Colonic mucosa (tissue), 4 donors: ENCODE data around the gene SLC38A7. TPM values are rescaled to one million over a fixed set of nuclear protein-coding genes. Genes with fewer than 3 reads are reported as not detected.
"Not testable (repeated sequence)": the region's sequence is repeated elsewhere in the genome, so short reads cannot be mapped to it uniquely, and the experiment has no call there.

Experiments
- DNase-seq: peaks from one replicate; pipeline ENCODE4 v3.0.0-alpha.2; 2020
- H3K27ac ChIP-seq: fragments of 200-600 bp; one replicate; pipeline ENCODE4 v1.8.0; 2021
- H3K27me3 ChIP-seq: fragments of 200-600 bp; one replicate; pipeline ENCODE4 v1.8.0; 2021
- H3K36me3 ChIP-seq: fragments of 200-600 bp; one replicate; pipeline ENCODE4 v1.8.0; 2021
- H3K4me1 ChIP-seq: fragments of 200-600 bp; one replicate; pipeline ENCODE4 v1.8.0; 2021; ENCODE audit warnings: mild to moderate bottlenecking
- H3K4me3 ChIP-seq: fragments of 200-600 bp; one replicate; pipeline ENCODE4 v1.8.0; 2021
- H3K9ac ChIP-seq, 2 donors: one replicate each; pipeline ENCODE4 v1.7.0; 2013; ENCODE audit warnings: control low read depth in 2 of 2, low read depth in 2 of 2, low read length in 2 of 2
- H3K9me3 ChIP-seq: fragments of 200-600 bp; one replicate; pipeline ENCODE4 v1.8.0; 2021
- CTCF ChIP-seq: fragments of 200-600 bp; IDR thresholded peaks from one replicate; pipeline ENCODE4 v1.8.0; 2022; ENCODE audit warnings: antibody characterized with exemption, mild to moderate bottlenecking
- intact Hi-C: fragments of 100-400 bp; cut with DNase I; formaldehyde crosslinking; loops from one replicate; pipeline ENCODE4 v1.14.1; 2022
- total RNA-seq, 2 donors: library from RNA; stranded (reverse); fragmentation: NEBNext Ultra II Directional in 1 of 2; extraction: Animal tissue kit (Norgen Biotek cat#: 25700) in 1 of 2; gene quantifications; one replicate each; pipeline ENCODE4 v1.2.1, GENCODE V29; 2021
- donor health status: healthy.
- donor health status: DM: no; HTN: no; CAD: no.
- donor health status: DM: no; HTN: no; CAD: no.

Gene SLC38A7
- total RNA-seq, 2 donors from 2014 or later: 10.8 to 15.5 TPM

DNA sequence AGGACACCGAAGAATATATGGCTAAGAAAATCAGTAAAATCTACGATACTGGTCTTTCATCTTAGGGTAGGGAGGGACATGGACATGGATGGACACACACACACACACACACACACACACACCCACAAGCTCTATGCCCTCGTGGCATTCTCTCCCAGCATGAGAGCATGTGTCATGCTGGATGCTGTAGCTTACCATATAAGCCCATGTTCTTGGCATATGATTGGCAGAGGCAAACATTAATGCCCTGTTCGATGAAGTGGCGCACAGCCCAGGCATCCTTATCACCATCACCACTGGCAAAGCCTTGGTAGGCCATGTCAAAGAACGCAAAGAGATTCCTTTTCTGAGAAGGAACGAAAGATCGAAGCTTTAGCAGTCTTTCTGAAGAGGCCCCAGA is 31.9 kb upstream of the SLC38A7 start:
- Histone ChIP-seq H3K27me3 (no peaks in the 10 kb centered on the region), H3K9ac (no peak overlapping the region), H3K27ac (no peak overlapping the region), H3K4me3 (no peak overlapping the region), H3K9me3 (no peaks in the 10 kb centered on the region), H3K36me3 (peaks cover 19% of the 10 kb centered on the region), H3K4me1 (no peaks in the 10 kb centered on the region)
- intact Hi-C loops: no loop called here
- DNase-seq: no peak
- no peak for TF ChIP-seq CTCF

GRCh38 chr16:58713742-58714141 is 29.2 kb upstream of the SLC38A7 start:
- no peaks in the 10 kb centered on the region for H3K9me3 ChIP-seq
- no peak for DNase-seq
- no peaks in the 10 kb centered on the region for H3K4me1 ChIP-seq
- intact Hi-C loops: no loop called here
- H3K36me3 ChIP-seq: peaks cover 24% of the 10 kb centered on the region
- no peaks in the 10 kb centered on the region for H3K27me3 ChIP-seq
- no peak overlapping the region for H3K4me3 ChIP-seq
- H3K9ac ChIP-seq: no peak overlapping the region
- H3K27ac ChIP-seq: no peak overlapping the region
- no peak for TF ChIP-seq CTCF

- Histone ChIP-seq H3K4me3 (no peak overlapping the region), H3K27me3 (no peaks in the 10 kb centered on the region), H3K4me1 (no peaks in the 10 kb centered on the region), H3K36me3 (peaks cover 11% of the 10 kb centered on the region), H3K9ac (no peak overlapping the region), H3K27ac (no peak overlapping the region), H3K9me3 (no peaks in the 10 kb centered on the region)
- intact Hi-C loops: no loop called here
- no peak for DNase-seq
- TF ChIP-seq CTCF: no peak
Measured at GRCh38 chr16:58709333-58709732, 24.8 kb upstream of the SLC38A7 start.

DNA sequence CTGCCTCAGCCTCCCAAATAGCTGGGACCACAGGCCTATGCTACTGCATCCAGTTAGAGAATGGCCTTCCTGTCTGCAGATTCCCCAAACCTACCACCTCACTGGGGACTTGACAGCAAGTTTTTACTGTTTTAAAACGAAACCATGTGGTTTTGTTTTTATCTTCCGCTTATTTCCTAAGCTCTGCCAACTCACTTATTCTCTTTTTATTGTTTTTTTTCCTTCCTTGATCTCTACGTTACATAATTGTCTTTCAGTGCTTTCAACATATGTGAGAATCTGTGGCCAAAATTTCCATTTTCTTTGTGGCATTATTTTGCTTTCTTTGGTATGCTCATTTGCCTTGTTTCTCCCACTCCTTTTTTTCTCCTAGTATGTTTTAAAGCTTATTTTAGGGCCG is 14.6 kb upstream of the SLC38A7 start:
- H3K36me3 ChIP-seq: no peaks in the 10 kb centered on the region
- no peaks in the 10 kb centered on the region for H3K27me3 ChIP-seq
- no peak overlapping the region for H3K4me3 ChIP-seq
- intact Hi-C loops: no loop called here
- H3K9me3 ChIP-seq: no peaks in the 10 kb centered on the region
- no peak for DNase-seq
- no peak for TF ChIP-seq CTCF
- no peak overlapping the region for H3K27ac ChIP-seq
- H3K9ac ChIP-seq: no peak overlapping the region
- no peaks in the 10 kb centered on the region for H3K4me1 ChIP-seq

DNA sequence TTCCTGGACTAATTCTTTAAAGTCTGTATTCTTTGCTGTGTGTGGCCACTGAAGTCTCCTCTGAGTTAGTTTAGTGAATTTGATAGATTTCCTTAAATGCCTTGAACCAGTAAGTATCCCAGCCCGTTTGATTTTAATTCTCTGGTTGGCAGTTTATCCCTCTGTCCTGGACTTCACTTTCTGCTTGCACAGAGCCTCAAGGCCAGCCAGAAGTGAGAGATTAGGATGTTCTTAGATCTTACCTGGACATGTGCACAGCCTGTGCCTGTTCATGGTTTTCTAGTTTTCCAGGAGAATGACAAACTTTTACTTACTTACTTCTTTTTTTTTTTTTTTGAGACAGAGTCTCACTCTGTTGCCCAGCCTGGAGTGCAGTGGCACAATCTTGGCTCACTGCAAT is 10.8 kb upstream of the SLC38A7 start:
- Histone ChIP-seq H3K9ac (no peak overlapping the region), H3K36me3 (no peaks in the 10 kb centered on the region), H3K4me3 (no peak overlapping the region), H3K27ac (no peak overlapping the region), H3K9me3 (no peaks in the 10 kb centered on the region), H3K4me1 (no peaks in the 10 kb centered on the region), H3K27me3 (no peaks in the 10 kb centered on the region)
- intact Hi-C loops: no loop called here
- DNase-seq: no peak
- no peak for TF ChIP-seq CTCF

GRCh38 chr16:58692450-58692849 is 7.9 kb upstream of the SLC38A7 start:
- Histone ChIP-seq H3K4me1 (no peaks in the 10 kb centered on the region), H3K27ac (no peak overlapping the region), H3K27me3 (no peaks in the 10 kb centered on the region), H3K9ac (no peak overlapping the region), H3K36me3 (no peaks in the 10 kb centered on the region), H3K4me3 (no peak overlapping the region), H3K9me3 (no peaks in the 10 kb centered on the region)
- intact Hi-C loops: no loop called here
- DNase-seq: no peak
- no peak for TF ChIP-seq CTCF

DNA sequence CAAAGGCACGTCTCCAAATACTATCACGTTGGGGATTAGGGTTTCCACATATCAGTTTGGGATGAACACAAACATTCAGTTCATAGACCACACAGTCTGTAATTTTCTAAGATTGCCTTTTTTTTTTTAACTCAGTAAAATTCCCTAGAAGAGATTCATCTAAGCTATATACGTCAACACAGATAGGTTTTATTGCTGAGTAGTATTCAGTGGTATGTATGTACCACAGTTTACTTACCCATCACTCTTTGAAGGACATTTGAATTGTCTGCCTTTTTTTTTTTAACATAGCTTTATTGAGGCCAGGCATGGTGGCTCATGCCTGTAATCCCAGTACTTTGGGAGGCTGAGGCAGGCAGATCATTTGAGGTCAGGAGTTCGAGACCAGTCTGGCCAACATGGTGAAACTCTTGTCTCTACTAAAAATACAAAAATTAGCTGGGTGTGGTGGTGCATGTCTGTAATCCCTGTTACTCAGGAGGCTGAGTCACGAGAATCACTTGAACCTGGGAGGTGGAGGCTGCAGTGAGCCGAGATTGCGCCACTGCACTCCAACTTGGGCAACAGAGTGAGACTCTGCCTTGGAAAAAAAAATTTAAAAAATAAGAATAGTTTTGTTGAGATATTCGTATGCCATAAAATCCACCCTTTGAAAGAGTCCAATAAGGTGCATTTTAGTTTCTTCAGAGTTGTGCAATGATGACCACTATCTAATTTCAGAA is 2.6 kb upstream of the SLC38A7 start:
- H3K4me1 ChIP-seq, H3K9ac ChIP-seq: not testable (repeated sequence)

More for the DNA sequence above, 2.6 kb upstream of the SLC38A7 start:
- DNase-seq, H3K36me3 ChIP-seq, H3K27me3 ChIP-seq, H3K9me3 ChIP-seq, intact Hi-C loops, H3K4me3 ChIP-seq, H3K27ac ChIP-seq: not testable (repeated sequence)
